ENCODE data around the gene GSTP1.

DNA sequence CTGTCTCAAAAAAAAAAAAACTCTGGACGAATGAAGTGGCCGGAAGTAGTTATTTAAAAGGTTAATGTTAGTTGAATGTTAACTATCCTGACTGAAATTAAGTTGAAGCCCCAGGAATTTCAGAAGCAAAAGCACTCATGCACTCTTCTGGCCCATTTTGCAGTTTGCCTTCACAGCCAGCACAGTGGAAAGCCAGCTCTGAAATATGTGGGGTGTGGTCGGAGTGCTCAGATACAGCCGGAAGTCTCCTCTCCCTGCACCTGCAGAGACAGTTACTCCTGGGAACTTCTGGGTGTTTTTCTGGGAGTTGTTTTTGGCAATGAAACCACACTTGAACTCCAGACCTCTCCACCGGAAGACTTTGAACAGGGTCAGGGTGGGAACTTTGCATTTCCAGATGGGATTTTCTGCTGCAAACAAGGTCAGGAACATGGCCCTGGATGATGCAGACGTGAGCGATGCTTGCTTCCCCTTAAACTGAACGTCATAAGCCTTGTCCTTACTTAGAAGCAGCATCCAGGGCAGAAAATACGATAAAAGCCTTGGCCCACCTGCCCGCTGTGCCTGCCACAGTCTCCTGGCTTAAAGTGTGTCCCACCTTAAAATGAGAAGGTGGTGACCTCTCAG, 38.9 kb upstream of the GSTP1 start:
- TF ChIP-seq, protein P1, sequence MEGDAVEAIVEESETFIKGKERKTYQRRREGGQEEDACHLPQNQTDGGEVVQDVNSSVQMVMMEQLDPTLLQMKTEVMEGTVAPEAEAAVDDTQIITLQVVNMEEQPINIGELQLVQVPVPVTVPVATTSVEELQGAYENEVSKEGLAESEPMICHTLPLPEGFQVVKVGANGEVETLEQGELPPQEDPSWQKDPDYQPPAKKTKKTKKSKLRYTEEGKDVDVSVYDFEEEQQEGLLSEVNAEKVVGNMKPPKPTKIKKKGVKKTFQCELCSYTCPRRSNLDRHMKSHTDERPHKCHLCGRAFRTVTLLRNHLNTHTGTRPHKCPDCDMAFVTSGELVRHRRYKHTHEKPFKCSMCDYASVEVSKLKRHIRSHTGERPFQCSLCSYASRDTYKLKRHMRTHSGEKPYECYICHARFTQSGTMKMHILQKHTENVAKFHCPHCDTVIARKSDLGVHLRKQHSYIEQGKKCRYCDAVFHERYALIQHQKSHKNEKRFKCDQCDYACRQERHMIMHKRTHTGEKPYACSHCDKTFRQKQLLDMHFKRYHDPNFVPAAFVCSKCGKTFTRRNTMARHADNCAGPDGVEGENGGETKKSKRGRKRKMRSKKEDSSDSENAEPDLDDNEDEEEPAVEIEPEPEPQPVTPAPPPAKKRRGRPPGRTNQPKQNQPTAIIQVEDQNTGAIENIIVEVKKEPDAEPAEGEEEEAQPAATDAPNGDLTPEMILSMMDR (conservative IDR thresholded peaks at IDR 0.05; ENCODE audit: low read length): no peak
- TF ChIP-seq EZH2phosphoT487 (IDR thresholded peaks at IDR 0.05; ENCODE audit: borderline replicate concordance, low read depth, low read length): no peak

Measured in OCI-LY7 (cell line).